OCI-M2 (cell line): Measurements from ENCODE around the gene HDAC2.
A peak's percentile ranks its signal among the peaks of the same experiment; 100 is the strongest.
"Not testable (repeated sequence)": the region's sequence is repeated elsewhere in the genome, so short reads cannot be mapped to it uniquely, and the experiment has no call there.

ENCODE experiments used
- DNase-seq: peaks from one replicate; lab custom pipeline; 2025; ENCODE audit not compliant: unreplicated experiment; lab: John Stamatoyannopoulos, UW

HDAC2 gene

DNA sequence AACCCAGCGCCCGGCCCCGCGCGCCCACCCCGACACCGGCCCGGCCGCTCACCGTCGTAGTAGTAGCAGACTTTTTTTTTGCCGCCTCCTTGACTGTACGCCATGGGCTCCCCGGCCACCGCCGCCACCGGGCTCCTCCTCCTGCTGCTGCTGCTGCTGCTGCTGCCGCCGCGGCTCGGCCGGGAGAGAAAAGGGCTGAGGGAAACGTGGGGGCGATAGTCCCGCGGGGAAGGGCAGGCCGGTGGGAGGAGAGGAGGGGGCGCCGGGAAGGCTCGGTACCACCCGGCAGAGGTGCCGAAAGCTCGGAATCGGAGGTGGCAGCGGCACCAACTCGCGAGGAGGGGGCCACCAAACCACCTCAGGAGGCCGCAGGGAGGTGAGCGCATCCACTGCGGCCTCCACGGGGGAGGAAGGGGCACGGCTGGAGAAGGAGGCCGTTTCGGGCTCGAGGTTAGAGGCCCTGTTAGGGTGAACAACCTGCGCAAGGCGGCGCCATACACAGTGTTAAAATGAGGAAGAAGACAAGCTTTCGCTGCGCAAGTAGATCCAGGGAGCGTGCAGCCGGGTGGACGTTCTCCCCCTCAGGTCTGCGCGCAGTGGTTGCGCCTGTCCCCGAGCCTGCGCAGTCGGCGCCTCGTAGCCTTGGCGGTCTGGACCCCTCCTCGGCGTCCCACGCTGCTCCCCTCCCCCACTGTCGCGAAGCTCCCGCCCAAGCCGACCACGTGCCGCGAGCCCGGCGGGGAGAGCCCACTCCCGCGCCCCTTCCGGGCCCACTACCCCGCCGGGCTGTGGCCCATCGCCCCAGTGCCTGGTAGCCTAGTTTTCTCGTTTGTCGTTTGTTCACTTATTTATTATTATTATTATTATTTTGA is at the start of gene HDAC2:
Gene HDAC2 (minus strand): TSS at position 344 of the 872 bp plus-strand sequence. CDS start 240 bp downstream, at position 104.
- DNase-seq: peak; percentile 73

DNA sequence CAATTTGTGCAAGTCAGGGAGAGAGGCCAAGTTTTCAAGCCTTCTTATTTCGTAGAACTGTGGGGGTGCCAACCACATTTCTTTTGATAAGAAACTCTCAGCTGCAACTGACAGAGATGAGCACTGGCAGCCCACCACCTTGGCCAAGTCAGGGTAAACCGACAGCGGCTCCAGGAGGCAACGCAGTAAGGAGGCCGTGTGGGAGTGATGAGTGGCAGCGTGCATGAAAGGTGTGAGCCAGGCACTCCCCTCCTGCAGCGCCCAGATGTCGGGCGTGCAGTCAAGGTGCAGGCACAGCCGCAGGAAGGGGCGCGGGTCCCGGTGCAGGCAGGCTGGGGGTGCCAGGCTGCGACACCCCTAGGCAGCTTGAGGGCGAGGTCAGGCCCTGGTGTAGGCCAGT is 49.2 kb upstream of the HDAC2 start:
- no peak for DNase-seq

DNA sequence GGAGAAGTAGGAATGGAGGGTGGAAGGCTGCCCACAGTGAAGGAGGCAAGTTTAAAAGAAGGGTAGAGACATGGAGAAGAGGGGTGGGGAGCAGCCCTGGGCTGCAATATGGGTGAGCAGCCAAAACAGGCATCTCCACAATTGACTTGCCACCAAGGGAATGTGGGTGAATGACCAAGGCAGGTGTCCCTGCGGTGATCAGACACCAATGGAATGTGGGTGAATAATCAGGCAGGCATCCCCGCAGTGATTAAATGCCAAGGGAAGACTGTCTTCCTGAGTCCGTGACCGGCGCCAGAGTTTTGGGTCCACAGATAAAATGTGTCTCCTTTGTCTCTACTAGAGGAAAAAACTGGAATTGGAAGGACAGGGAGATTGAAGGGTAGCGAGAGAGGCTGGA is 46.2 kb upstream of the HDAC2 start:
- DNase-seq: not testable (repeated sequence)

DNA sequence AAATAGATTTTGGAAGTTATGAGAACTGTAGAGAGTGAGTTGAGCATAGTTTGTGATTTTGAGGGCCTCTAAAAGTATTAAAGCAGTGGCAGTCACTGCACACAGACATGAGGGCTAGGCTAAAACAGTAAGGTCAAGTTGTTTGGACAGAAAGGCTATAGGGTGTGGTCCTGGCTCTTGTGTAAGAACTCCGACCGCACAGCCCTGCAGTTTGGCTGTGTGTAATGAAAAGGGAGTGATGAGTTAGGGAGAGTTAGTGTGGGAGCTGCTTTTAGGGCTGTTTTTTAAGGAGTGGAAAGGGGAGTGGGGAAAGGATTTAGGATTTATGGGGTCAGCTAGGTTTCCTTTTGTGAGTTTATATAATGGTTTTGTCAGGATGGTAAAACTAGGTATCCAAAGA is 43.2 kb upstream of the HDAC2 start:
- DNase-seq: not testable (repeated sequence)

DNA sequence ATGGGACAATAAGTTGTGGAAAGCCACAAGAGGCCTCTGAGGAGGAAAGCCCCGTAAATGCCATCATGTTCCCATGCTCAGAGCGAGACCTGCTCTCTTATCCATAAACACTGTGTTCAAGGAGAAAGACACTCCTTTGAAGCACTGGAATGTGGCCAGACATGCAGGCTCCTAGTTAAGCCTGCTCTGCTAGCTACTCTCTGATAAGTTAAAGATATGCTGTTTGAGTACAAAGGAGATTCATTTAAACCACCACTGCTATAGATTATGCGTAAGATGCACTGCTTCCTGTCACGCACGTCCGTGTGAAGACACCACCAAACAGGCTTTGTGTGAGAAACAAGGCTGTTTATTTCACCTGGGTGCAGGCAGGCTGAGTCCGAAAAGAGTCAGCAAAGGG is 40.5 kb upstream of the HDAC2 start:
- not testable (repeated sequence) for DNase-seq

DNA sequence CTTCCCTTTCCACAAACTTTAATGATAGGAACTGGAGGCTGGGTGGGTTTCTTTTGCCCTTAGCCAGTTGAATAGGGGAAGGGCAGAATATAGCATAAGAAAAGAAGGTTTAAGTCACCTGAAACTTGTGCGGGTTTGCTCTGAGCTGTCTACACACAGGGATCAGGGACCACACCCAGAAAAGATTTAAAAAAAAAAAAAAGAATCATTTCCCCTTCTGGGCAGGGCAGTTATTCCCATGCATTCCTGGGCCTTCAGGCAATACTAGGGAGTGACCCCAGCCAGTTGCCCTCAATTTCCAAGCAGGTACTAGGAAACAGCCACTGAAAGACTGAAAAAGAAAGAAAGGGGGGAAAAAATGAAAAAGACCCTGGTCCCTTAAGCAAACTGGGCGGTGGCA is 39.6 kb upstream of the HDAC2 start:
- DNase-seq: no peak

DNA sequence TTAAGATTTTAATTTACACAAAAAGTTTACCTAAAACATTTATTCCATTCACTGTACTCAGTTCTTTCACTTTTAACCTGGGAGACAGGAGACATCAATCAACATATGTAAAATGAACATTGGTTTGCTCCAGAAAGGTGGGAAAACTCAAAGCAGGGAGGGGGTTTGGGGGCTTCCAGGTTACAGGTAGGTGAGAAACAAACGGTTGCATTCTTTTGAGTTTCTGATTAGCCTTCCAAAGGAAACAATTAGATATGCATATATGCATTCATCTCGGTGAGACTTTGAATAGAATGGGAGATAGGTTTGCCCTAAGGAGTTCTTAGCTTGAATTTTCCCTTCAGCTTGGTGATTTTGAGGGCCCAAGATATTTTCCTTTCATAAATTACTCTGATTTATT is 38.2 kb upstream of the HDAC2 start:
- no peak for DNase-seq

DNA sequence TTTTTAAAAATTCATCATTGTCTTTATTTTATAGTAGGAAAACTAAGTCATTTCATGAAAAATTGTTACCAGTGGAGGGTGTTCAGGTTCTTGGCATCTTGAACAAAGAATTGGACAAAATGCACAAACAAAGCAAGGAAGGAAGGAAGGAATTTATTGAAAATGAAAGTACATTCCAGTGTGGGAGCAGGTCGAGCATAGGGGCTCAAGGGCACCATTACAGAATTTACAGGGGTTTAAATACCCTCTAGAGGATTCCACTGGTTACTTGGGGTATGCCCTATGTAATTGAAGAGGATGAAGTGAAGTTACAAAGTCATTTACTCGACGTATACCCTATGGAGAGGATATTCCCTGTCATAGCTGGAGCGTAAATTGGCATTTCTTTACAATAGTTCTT is 37.4 kb upstream of the HDAC2 start:
- DNase-seq: no peak

DNA sequence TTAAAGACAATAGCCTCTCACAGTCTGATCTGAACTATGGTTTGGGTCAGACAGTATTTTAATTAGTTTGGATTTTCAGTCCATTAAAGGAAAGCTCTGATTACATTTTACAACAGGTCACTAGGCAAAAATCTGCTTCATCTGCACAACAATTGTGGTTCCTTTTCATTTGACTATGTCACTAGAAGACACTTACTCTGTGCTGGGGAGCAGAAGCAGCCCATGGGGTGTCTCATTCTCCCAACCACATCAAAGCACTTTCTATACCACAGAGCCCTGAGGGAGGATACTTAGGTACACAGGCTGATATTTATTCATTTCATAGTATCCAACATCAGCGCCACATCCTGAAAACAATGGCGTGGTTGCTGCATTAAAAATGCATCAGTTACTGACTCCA is 36.6 kb upstream of the HDAC2 start:
- no peak for DNase-seq

DNA sequence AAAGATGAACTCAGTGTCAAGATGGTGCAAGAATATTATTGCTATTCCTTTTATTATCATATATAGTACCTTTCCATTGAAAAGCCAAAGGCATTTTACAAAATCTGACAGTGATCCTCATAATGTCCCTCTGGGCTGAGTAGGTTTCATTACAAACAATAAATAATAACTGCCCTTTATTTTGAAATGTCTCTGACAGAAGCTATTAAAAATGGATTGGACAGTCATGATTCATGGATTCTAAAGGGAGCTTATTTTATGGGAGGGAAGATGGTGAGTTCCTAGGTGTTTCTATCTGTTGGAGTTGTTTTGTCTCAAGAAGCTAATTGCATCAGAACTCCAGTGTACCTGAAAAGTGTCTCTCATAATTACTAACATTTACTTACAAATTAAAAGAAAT is 30.4 kb upstream of the HDAC2 start:
- no peak for DNase-seq

DNA sequence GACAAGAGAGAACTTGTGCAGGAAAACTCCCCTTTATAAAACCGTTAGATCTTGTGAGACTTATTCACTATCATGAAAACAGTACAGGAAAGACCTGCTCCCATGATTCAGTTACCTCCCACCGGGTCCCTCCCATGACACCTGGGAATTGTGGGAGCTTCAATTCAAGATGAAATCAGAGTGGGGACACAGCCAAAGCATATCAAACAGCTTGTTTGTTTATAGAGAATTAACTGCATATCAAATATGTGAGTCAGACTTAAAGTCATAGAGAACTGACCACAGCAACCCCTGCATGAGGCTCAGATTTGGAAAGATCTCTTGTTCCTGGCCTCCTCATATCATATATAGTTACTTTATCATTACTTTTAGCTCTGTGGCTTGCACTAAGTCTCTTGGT is 29.1 kb upstream of the HDAC2 start:
- DNase-seq: no peak

DNA sequence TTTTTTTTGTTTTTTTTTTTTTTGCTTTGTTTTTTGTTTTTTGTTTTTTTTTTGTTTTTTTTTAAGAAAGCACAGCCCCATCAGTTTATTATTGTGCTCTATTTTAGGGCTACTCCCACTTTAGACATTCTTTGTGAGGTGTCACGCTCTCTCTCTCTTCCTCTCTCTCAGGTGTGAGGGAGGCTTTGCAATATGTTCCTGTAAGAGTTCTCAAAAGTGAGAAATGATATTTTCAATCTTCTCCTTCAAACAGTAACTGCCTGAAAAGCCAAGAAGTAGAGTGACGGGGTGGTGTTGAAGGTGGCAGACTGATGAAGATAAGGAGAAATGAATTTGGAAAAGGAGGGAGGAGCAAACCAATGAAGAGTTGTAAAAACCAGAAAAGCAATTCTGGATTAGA is 28.3 kb upstream of the HDAC2 start:
- no peak for DNase-seq

DNA sequence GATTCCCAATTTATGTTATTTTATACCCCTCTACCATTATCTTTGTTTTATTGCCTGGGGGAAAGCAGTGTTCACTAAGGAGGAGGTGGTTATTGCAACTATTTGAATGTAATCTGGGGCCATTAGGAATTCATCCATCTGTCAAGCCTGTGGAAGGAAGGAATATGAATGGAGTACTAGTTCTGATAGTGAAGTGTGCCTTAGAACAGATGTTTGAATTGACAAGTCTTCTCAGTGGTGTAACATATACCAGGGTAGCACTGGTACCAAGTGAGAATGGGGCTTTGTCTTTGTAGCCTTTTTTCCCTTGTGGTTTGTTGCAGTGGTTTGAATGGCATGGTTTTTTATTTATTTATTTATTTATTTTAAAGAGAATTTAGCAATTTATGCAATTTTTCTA is 27.9 kb upstream of the HDAC2 start:
- no peak for DNase-seq

DNA sequence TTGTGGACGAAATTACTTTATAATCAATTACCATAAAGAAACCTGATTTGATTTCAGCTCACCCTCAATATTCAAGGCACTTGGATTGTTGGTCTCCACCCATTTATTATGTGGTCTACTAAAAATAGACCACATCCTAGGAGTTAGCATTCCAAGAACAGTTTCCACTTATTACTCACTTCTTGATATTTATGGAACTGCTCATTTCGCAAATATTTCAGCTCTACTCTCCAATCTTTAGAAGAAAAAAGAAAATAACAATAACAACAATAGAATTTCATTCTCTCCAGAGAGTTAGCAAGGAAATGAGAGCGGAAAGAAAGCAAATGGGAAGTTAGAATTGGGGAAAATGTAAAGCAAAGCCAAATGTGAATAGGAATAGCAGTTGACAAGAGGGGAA is 26.2 kb upstream of the HDAC2 start:
- no peak for DNase-seq

DNA sequence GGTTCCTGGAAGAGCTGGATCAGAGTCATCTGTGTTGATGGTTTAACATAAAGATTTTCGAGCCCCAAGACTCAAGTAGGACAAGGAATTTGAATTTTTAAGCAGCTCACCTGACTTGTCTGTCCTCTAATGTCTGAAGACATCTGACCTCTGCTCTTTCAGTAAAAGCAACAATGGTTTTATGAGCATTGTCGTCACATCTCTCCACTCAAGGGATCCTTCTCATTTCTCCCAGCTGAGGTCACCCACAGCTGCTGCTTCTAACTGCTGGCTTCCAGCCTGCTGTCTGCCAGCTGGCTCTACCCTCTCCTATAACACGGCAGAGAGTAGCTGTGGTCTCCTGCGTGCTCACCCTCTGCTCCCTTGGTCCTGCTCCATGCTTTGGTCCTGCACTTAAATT is 24.7 kb upstream of the HDAC2 start:
- DNase-seq: no peak

DNA sequence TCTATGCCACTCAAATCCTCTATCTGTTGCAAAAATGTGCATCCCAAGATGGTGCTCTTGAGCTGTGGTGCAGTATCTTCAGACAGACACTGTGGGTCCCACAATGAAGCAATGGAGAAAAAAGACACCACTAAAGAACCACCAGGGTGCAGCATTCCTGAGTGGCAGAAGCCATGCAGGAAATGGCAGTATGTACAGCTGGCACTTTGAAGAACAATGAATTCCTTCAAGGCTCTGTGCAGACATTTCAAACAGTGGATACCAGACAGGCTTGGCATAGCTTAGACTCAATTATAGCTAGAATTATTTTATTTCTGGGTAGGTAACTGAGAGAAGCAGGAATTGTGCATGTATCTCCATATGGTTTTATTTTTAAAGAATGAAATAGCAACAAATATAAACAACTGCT is 24.0 kb upstream of the HDAC2 start:
- DNase-seq: no peak

DNA sequence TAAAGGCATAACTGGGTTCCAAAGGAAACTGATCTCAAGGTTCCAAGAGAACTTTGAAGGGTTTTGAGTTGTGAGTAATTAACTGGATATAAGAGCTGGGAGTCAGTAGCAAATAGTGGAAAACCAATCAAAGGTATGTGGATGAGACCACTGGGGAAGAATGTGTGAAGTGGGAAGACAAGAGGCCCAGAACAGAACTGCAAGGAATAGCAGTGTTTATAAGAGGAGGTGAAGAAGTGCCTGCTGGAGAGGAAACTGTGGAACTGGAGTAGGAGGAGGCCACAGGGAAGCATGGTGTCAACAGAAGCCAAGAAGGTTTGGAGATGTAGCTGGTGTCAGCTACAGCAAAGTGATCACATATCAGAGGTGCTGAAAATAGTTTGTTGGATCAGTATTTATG is 18.7 kb upstream of the HDAC2 start:
- no peak for DNase-seq

DNA sequence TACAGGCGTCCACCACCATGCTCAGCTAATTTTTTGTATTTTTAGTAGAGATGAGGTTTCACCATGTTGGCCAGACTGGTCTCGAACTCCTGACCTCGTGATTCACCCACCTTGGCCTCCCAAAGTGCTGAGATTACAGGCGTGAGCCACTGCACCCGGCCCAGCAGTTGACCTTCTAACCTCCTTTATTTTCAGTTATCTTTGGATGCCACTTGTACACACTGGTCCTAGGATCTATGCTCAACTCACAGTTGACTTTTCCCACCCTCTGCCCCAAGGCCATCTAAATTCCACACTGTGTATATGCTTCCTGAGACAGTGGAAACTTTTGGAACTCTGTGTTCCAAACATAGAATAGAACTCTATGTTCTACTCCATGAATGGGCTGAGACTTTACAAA is 11.7 kb upstream of the HDAC2 start:
- not testable (repeated sequence) for DNase-seq

DNA sequence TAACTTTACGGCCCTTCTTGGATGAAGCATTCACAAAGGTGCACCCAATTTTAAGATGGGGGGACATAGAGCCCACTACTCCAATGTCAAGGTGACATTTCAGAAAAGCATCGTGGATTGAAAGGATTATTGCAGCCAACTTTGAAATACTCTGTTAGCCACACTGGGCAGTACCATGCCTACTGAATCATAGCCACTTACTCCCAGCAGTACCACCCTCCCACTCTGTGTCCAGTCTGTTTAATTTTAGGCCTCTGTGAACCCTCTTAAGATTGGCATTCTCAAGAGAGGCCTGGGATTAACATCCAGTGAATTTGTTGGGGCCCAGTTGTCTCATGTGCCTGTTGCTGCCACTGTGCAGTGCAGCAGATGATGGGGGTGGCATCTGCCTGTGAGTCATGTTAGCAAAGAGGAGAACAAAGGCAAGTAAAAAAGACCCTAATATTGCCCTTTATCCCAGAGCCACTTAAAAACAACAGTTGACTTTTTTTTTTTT is 11.2 kb upstream of the HDAC2 start:
- no peak for DNase-seq

DNA sequence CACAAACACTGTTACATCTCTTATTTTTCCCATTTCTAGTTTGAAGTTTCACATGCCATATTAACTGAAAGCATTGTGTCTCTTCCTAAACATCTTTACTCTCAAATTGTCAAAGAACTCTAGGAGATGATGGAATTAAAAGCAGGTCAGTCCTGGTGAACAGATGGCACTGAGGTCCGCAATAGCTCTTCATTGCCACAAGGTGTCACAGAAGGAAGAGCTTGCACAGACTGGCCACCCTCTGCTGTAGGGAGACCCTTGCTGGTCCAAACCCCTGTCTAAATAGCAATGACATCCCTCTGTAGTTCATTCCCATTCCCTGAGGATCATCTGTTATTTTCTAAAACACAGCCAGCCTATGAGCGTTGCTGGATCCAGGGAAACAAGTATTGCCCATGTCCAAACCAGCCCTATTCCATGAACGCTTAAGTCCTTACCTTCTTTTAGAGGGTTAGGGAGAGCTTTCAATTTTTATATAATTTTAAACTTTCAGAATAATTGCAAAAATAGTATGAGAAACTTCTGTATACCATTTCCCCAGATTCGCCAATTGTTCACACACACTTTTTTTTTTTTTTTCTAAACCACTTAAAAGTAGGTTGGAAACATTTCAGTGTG is 10.1 kb upstream of the HDAC2 start:
- no peak for DNase-seq

DNA sequence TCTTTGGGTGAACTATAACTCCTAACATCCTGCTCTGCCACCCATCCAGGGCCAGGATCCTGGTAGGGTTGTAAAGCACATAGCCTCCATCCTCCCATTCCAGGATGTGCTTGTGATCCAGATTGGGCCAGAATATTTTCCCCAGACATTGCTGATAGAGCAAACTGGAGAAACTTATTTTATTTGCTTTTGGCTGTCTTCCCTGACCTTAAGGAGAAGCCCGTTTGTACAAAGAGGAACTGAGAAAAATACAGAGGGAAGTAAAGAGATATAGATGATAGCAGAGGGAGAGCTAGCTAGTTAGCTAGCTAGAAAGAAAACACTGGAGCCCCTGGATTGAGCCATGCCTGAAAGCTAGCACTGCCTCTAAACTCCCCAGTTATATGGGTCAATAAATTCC is 9.0 kb upstream of the HDAC2 start:
- DNase-seq: no peak

DNA sequence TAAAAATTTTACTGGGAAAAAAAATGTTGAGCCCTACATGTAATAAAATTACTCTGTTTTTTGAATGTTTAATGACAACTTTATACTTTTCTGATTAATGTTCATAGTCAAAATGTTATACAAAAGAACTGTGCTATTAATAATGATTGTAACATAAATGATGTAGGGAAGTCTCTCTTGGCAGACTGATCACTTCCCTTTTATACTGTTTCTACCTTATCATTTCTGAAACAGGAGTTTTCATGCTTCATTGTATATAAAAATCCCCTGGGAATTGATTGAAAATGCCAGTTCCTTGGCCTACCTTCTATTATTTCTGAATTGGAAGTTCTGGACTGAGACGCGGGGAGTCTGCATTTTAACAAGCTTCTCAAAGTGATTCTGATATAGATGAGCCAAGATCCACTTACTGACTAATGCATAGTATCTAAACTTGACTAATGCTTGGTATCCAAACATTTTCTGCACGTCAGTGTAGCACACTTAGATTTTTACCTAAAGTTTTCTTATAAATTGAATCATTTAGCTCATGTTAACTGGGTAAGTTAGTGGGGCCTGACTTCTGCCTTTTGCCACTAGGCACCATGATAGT is 7.2 kb upstream of the HDAC2 start:
- DNase-seq: no peak
